PC-3 (cell line): ENCODE results near the gene NPAS4. TPM values are rescaled to one million over a fixed set of nuclear protein-coding genes. Genes with fewer than 3 reads are reported as not detected.
"Not testable (repeated sequence)": the region's sequence is repeated elsewhere in the genome, so short reads cannot be mapped to it uniquely, and the experiment has no call there.

Experiments
- ATAC-seq: fragments of 200-7000 bp; cut with Tn5 transposase; 2 replicates; pipeline ENCODE4 v1.9.1; 2020; ENCODE audit warnings: mild to moderate bottlenecking, moderate library complexity
- BruUV-seq: library from RNA; stranded (reverse); fragments of 400-500 nt; replicated peaks from 2 replicates; lab custom pipeline; 2021; lab: Mats Ljungman, UMichigan
- CTCF ChIA-PET: fragments of 300-600 bp; sonication (Branson Sonifier 250); formaldehyde crosslinking; loops from one replicate; lab custom pipeline; 2022; ENCODE audit warnings: antibody characterized with exemption; lab: Charles Lee
- POLR2A ChIA-PET: fragments of 300-600 bp; sonication (Branson Sonifier 250); formaldehyde crosslinking; loops from one replicate; lab custom pipeline; 2022; ENCODE audit warnings: antibody characterized with exemption; ENCODE audit not compliant: unreplicated experiment; lab: Charles Lee
- DNase-seq: peaks from one replicate; pipeline ENCODE4 v3.0.0-alpha.2; 2015
- H2AFZ ChIP-seq: fragments of 300-600 bp; sonication (generic); 2 replicates; pipeline ENCODE4 v1.6.0; 2016; ENCODE audit warnings: antibody characterized with exemption, low read length
- H3F3A ChIP-seq: fragments of 300-600 bp; sonication (generic); one replicate; pipeline ENCODE4 v1.6.0; 2017; ENCODE audit warnings: antibody characterized with exemption, low read length, control low read depth, mild to moderate bottlenecking; ENCODE audit not compliant: unreplicated experiment
- H3K27ac ChIP-seq: fragments of 300-600 bp; sonication (generic); 2 replicates; pipeline ENCODE4 v1.5.1; 2016; ENCODE audit warnings: mild to moderate bottlenecking, low read length
- H3K27me3 ChIP-seq: fragments of 300-600 bp; sonication (generic); 2 replicates; pipeline ENCODE4 v1.6.1; 2016; ENCODE audit warnings: low read length, mixed read lengths
- H3K36me3 ChIP-seq: fragments of 300-600 bp; sonication (generic); 2 replicates; pipeline ENCODE4 v1.6.1; 2016; ENCODE audit warnings: low read depth, mixed run types, low read length, mixed read lengths
- H3K4me1 ChIP-seq: fragments of 300-600 bp; sonication (generic); 2 replicates; pipeline ENCODE4 v1.5.1; 2016; ENCODE audit warnings: low read length; ENCODE audit not compliant: insufficient read depth
- H3K4me2 ChIP-seq: fragments of 300-600 bp; sonication (generic); 2 replicates; pipeline ENCODE4 v1.6.0; 2016; ENCODE audit warnings: low read length
- H3K4me3 ChIP-seq: fragments of 300-600 bp; sonication (generic); 2 replicates; pipeline ENCODE4 v1.5.1; 2016; ENCODE audit warnings: mild to moderate bottlenecking, low read length, mixed read lengths
- H3K79me2 ChIP-seq: fragments of 300-600 bp; sonication (generic); 2 replicates; pipeline ENCODE4 v1.6.1; 2017; ENCODE audit warnings: low read length, mixed read lengths
- H3K9ac ChIP-seq: fragments of 300-600 bp; sonication (generic); 2 replicates; pipeline ENCODE4 v1.6.0; 2016; ENCODE audit warnings: mild to moderate bottlenecking, low read length
- H3K9me2 ChIP-seq: fragments of 300-600 bp; sonication (generic); replicated peaks from 2 replicates; pipeline ENCODE4 v1.6.1; 2016; ENCODE audit warnings: mixed run types, low read length, mixed read lengths
- H3K9me3 ChIP-seq: fragments of 300-600 bp; sonication (generic); 2 replicates; pipeline ENCODE4 v1.6.1; 2016; ENCODE audit warnings: low read length, mixed read lengths
- H4K20me1 ChIP-seq: fragments of 300-600 bp; sonication (generic); 2 replicates; pipeline ENCODE4 v1.6.1; 2016; ENCODE audit warnings: low read length, mixed read lengths
- CTCF ChIP-seq: fragments of 300-600 bp; sonication (generic); conservative IDR thresholded peaks from 2 replicates; pipeline ENCODE4 v1.5.1; 2017; ENCODE audit warnings: antibody characterized with exemption, low read depth, mild to moderate bottlenecking, low read length
- EZH2 ChIP-seq: fragments of 300-600 bp; sonication (generic); IDR thresholded peaks from one replicate; pipeline ENCODE4 v1.6.1; 2017; ENCODE audit warnings: antibody characterized with exemption, mild to moderate bottlenecking, low read length; ENCODE audit not compliant: unreplicated experiment
- EZH2phosphoT487 ChIP-seq: fragments of 300-600 bp; sonication (generic); IDR thresholded peaks from 2 replicates; pipeline ENCODE4 v1.6.1; 2018; ENCODE audit warnings: mild to moderate bottlenecking, antibody characterized with exemption, low read length, borderline replicate concordance
- intact Hi-C: fragments of 100-400 bp; cut with micrococcal nuclease; formaldehyde crosslinking; loops from 2 replicates; pipeline ENCODE4 v1.9.0; 2023
- total RNA-seq: library from RNA; depleted of rRNA; stranded (reverse); fragments of >200 nt; gene quantifications from 2 replicates; pipeline ENCODE4 v1.2.3, GENCODE V29; 2014

NPAS4 gene
- total RNA-seq, 1 experiment from 2014 or later: not detected

GRCh38 chr11:66438504-66439466 lies 17.9 kb downstream of the NPAS4 start, which contains the start of gene MRPL11:
Gene MRPL11 (minus strand): TSS chr11:66438848. CDS start chr11:66438754, 94 bp downstream.
- Histone ChIP-seq H3K9me2 (no peaks in the 10 kb centered on the region), H4K20me1 (no peaks in the 10 kb centered on the region), H2AFZ (peak within 1 kb of the TSS; percentile 75), H3K27me3 (no peaks in the 10 kb centered on the region), H3K4me3 (peak within 1 kb of the TSS; percentile 77), H3K9me3 (no peaks in the 10 kb centered on the region), H3K79me2 (peaks cover 20% of the 10 kb centered on the region), H3K36me3 (peaks cover 22% of the 10 kb centered on the region), H3K4me2 (peak within 1 kb of the TSS; percentile 73), H3K9ac (peak within 1 kb of the TSS; percentile 82), H3F3A (peaks cover under 1% of the 10 kb centered on the region), H3K4me1 (peaks cover 15% of the 10 kb centered on the region), H3K27ac (peak within 1 kb of the TSS; percentile 29)
- ATAC-seq (peak; percentile 88), DNase-seq (peak; percentile 99)
- POLR2A ChIA-PET: interaction anchor here (0.5 to 1.4 kb wide), 3 partner anchors 16 to 44 kb away, joined by 4 to 13 read pairs (median 6); partner anchors contain the start of gene DPP3
- BruUV-seq: no TSS peak
- intact Hi-C loops: loop anchor here (1.0 to 2.0 kb wide), 3 partner anchors 28 to 42 kb away; partner anchors contain the start of genes DPP3 and PELI3
- CTCF ChIA-PET: interaction anchor here (0.5 to 1.2 kb wide), 8 partner anchors 16 to 154 kb away, joined by 3 to 9 read pairs (median 4); partner anchors contain the start of genes CCDC87, DPP3 and PELI3
- TF ChIP-seq EZH2 (no peak), EZH2phosphoT487 (no peak), CTCF (peak; percentile 83)

- H3K4me3 ChIP-seq, DNase-seq, H3K9me2 ChIP-seq, ATAC-seq, H3F3A ChIP-seq, H3K27me3 ChIP-seq, intact Hi-C loops, H3K9me3 ChIP-seq, H3K27ac ChIP-seq, BruUV-seq, H3K9ac ChIP-seq, H4K20me1 ChIP-seq, H2AFZ ChIP-seq, H3K4me2 ChIP-seq, POLR2A ChIA-PET: not testable (repeated sequence)
- Histone ChIP-seq H3K79me2 (peaks cover 20% of the 10 kb centered on the region), H3K4me1 (peaks cover 25% of the 10 kb centered on the region), H3K36me3 (peaks cover 17% of the 10 kb centered on the region)
- CTCF ChIA-PET: interaction anchor here (0.6 kb wide), 2 partner anchors 35 to 214 kb away, joined by 3 read pairs; no protein-coding TSS in a partner anchor
Measured at GRCh38 chr11:66440101-66440939, 19.5 kb downstream of the NPAS4 start.

- H3K4me1 ChIP-seq: peaks cover 25% of the 10 kb centered on the region
- CTCF ChIA-PET: interaction anchor here (0.6 kb wide), 1 partner anchor 36 kb away, joined by 3 read pairs; no protein-coding TSS in a partner anchor
Measured at GRCh38 chr11:66440940-66441282, 20.1 kb downstream of the NPAS4 start.

More at GRCh38 chr11:66440940-66441282, 20.1 kb downstream of the NPAS4 start:
- H4K20me1 ChIP-seq, DNase-seq, H2AFZ ChIP-seq, intact Hi-C loops, BruUV-seq, H3K9me3 ChIP-seq, H3K27me3 ChIP-seq, H3F3A ChIP-seq, POLR2A ChIA-PET, H3K9ac ChIP-seq, H3K27ac ChIP-seq, H3K4me3 ChIP-seq, ATAC-seq, H3K4me2 ChIP-seq, H3K9me2 ChIP-seq: not testable (repeated sequence)
- Histone ChIP-seq H3K36me3 (peaks cover 11% of the 10 kb centered on the region), H3K79me2 (peaks cover 20% of the 10 kb centered on the region)
